Right forelimb (tissue), 1 donor: ENCODE results near the gene HSDL1.

Experiments
- DNase-seq: peaks from one replicate; pipeline ENCODE4 v3.0.0-alpha.2; 2018

The HSDL1 gene

GRCh38 chr16:84079664-84080063, 65.3 kb downstream of the HSDL1 start:
- DNase-seq, result no peak

GRCh38 chr16:84075376-84075775, 69.6 kb downstream of the HSDL1 start:
- DNase-seq, result no peak

- DNase-seq, result no peak
Observed at GRCh38 chr16:84074721-84075120, 70.3 kb downstream of the HSDL1 start.
